ENCODE measurements around the gene TXNDC15. TPM values are rescaled to one million over a fixed set of nuclear protein-coding genes. Genes with fewer than 3 reads are reported as not detected.

TXNDC15 gene
- total RNA-seq, 4 donors from 2014 or later, result 68.5 to 119 (median 82.6) TPM

DNA sequence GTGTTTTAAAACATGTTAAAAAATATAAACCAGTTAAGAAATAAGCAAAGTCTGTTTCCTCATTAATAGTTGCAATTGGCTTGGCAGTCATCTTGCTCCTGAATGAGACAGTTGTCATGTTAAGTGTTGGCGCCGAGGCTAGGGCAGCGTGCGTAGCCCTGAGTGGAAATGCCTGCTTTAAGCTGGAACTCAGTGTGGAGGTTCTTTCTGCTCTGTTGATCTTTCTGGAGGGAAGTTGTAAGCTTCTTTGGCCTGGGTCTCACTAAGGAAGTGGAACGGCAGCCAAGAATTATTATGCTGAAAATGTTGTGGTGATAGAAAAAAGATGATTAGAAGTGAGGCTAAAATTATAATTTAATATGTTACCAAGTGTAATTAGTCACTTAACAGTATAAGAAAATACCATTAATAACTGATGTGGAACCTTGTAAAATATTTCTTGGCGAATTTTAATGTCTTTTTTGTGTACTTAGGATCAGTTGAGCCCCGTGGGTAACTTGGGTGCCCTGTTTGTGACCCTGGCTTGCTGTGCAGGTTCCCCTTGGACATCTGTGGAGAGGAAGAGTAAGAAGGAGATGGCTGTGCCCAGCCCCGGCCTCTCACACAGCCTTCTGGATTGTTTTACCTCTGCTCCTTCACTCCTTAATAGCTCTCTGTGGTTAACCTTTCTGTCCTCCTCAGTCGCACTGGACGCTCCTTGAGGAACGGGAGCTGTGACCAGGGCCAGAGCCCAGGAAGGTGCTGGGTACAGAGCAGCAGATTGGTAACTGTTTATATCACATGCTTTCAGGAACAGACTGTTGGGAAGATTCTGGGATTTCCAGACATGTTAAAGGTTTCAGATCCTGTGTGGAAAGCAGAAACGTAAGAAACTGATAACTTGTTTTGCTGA lies 61.8 kb downstream of the TXNDC15 start:
- ATAC-seq, result no peak
- WGBS, 2 donors (ENCODE audit: low coverage in 1 of 2), result 57 to 66% methylated on average over 9 to 12 of the region's 12 CpGs
- Histone ChIP-seq H3K9me3 (no peaks in the 10 kb centered on the region), H3K4me3 (no peak overlapping the region), H3K27ac (no peak overlapping the region), H3K36me3 (peaks cover 0 to 49% of the 10 kb centered on the region in 2 donors), H3K4me1 (peaks cover 0 to 6% (median 0%) of the 10 kb centered on the region in 3 donors), H3K27me3 (no peaks in the 10 kb centered on the region)
- TF ChIP-seq EP300 (IDR thresholded peaks at IDR 0.05), result no peak
- no peak for TF ChIP-seq POLR2A (IDR thresholded peaks at IDR 0.05)
- TF ChIP-seq, protein P1, sequence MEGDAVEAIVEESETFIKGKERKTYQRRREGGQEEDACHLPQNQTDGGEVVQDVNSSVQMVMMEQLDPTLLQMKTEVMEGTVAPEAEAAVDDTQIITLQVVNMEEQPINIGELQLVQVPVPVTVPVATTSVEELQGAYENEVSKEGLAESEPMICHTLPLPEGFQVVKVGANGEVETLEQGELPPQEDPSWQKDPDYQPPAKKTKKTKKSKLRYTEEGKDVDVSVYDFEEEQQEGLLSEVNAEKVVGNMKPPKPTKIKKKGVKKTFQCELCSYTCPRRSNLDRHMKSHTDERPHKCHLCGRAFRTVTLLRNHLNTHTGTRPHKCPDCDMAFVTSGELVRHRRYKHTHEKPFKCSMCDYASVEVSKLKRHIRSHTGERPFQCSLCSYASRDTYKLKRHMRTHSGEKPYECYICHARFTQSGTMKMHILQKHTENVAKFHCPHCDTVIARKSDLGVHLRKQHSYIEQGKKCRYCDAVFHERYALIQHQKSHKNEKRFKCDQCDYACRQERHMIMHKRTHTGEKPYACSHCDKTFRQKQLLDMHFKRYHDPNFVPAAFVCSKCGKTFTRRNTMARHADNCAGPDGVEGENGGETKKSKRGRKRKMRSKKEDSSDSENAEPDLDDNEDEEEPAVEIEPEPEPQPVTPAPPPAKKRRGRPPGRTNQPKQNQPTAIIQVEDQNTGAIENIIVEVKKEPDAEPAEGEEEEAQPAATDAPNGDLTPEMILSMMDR (IDR thresholded peaks at IDR 0.05), result no peak
- TF ChIP-seq POLR2AphosphoS5 (IDR thresholded peaks at IDR 0.05), result no peak

DNA sequence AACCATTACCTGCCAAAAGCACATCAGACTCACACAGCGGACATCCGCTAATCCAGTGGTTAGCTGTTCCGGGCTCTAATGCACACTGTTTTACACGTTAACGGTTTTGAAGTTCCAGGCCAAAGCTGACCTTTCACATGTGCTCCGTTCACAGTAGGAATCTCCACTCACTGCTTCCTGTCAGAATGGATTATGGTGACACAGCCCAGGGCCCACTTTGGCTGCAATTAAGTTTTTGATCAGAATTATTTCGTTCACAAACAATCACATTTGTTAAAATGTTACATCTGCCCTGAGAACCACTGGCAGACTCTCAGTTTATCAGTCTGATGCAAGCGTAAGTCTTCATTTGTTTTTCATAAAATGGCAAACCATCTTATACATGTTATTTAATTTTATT lies 63.4 kb downstream of the TXNDC15 start:
- ATAC-seq, result no peak
- no peak for TF ChIP-seq POLR2A (IDR thresholded peaks at IDR 0.05)
- no peak for TF ChIP-seq EP300 (IDR thresholded peaks at IDR 0.05)
- TF ChIP-seq, protein P1 (IDR thresholded peaks at IDR 0.05), result no peak
- TF ChIP-seq POLR2AphosphoS5 (IDR thresholded peaks at IDR 0.05), result no peak
- H3K4me1 ChIP-seq, result peaks cover 0 to 6% (median 0%) of the 10 kb centered on the region in 3 donors
- no peaks in the 10 kb centered on the region for H3K27me3 ChIP-seq
- peaks cover 0 to 35% of the 10 kb centered on the region in 2 donors for H3K36me3 ChIP-seq
- no peak overlapping the region for H3K27ac ChIP-seq
- WGBS, 2 donors (ENCODE audit: low coverage in 1 of 2), result 75 to 87% methylated on average over 8 of the region's 8 CpGs
- H3K9me3 ChIP-seq, result no peaks in the 10 kb centered on the region
- H3K4me3 ChIP-seq, result no peak overlapping the region

DNA sequence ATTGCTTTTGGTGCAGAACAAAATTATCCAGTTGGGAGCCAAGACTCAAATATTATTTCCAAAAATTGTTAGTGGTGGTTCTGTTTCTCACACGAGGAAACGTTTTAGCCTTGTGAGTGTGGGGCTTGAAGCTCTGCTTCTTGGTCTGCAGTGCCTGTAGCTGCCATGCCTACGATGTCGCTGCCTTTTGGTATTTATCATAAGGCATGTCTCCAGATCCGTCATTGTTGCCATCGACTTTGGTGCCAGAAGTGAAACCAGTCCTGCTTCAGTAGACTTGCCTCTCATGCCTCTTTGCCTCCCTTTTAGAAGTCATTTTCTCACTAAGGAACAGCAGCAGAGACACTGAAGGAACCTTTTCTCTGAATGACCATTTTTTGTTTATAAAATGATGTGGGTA lies 63.9 kb downstream of the TXNDC15 start:
- no peak for TF ChIP-seq POLR2AphosphoS5 (IDR thresholded peaks at IDR 0.05)
- TF ChIP-seq, protein P1 (IDR thresholded peaks at IDR 0.05), result no peak
- no peak for ATAC-seq
- Histone ChIP-seq H3K27ac (no peak overlapping the region), H3K9me3 (no peaks in the 10 kb centered on the region), H3K27me3 (no peaks in the 10 kb centered on the region), H3K4me1 (peaks cover 0 to 6% (median 0%) of the 10 kb centered on the region in 3 donors), H3K4me3 (no peak overlapping the region), H3K36me3 (peaks cover 0 to 32% of the 10 kb centered on the region in 2 donors)
- 78 to 80% methylated on average over 3 to 6 of the region's 6 CpGs for WGBS, 2 donors (ENCODE audit: low coverage in 1 of 2)

DNA sequence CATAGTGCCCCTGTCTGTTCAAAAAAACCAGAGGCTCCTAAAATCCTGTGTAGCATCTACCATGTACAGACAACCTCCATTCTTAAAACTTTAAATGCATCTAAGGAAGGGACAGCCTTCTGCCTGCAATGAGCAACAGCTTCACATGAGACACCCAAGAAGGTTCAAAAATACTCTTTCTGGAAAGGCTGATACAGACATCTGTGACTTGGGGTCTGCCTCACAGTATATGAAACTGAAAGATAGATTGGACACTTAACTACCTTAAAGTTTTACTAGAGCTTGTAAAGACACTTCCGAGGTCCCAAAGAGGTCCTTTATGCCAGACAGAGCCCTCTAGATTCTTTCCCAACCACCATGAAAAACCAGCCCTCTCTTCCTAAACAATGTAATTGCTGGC lies 65.3 kb downstream of the TXNDC15 start:
- TF ChIP-seq, protein P1 (IDR thresholded peaks at IDR 0.05), result no peak
- TF ChIP-seq POLR2AphosphoS5 (IDR thresholded peaks at IDR 0.05), result no peak
- TF ChIP-seq EP300 (IDR thresholded peaks at IDR 0.05), result no peak
- no peak for TF ChIP-seq POLR2A (IDR thresholded peaks at IDR 0.05)
- no peak for ATAC-seq
- Histone ChIP-seq H3K4me3 (no peak overlapping the region), H3K36me3 (peaks cover 0 to 26% of the 10 kb centered on the region in 2 donors), H3K27me3 (no peaks in the 10 kb centered on the region), H3K9me3 (no peaks in the 10 kb centered on the region), H3K4me1 (peaks cover 0 to 6% (median 0%) of the 10 kb centered on the region in 3 donors), H3K27ac (no peak overlapping the region)
- 100% methylated on average over 1 of the region's 1 CpG for WGBS, 2 donors (ENCODE audit: low coverage in 1 of 2)

DNA sequence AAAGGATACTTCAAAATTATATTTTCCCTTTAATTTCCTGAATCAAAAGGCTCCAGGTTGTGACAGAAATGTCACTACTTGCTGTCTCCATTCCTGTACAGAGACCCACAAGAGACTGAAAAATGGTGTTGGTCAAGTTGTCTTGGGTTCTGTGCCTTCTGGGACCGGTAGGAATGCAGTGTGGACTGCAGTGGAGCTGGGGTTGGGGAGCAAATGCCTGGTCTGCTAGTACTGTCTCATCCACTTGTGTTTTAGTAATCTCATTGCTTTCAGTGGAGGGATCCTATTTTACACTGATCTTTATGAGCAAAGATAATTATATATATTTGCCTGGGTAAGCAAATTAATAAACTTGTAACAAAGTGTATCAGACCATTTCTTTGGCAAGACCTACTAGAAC lies 69.4 kb downstream of the TXNDC15 start:
- Histone ChIP-seq H3K27me3 (no peaks in the 10 kb centered on the region), H3K4me3 (no peak overlapping the region), H3K36me3 (peaks cover 0 to 9% of the 10 kb centered on the region in 2 donors), H3K4me1 (peaks cover 0 to 3% (median 0%) of the 10 kb centered on the region in 3 donors), H3K27ac (no peak overlapping the region), H3K9me3 (no peaks in the 10 kb centered on the region)
- WGBS, 2 donors (ENCODE audit: low coverage in 1 of 2), result 60 to 86% methylated on average over 1 of the region's 1 CpG
- TF ChIP-seq POLR2A (IDR thresholded peaks at IDR 0.05), result no peak
- ATAC-seq, result no peak
